Measurements from ENCODE around the gene VAMP2. TPM values are rescaled to one million over a fixed set of nuclear protein-coding genes. Genes with fewer than 3 reads are reported as not detected.

The VAMP2 gene
- total and polyA plus RNA-seq, 10 of the 15 experiments (the other 5 are each of a cell fraction or from before 2014, with no cell fraction given) = 3.0 to 35.2 (median 25.0) TPM

DNA sequence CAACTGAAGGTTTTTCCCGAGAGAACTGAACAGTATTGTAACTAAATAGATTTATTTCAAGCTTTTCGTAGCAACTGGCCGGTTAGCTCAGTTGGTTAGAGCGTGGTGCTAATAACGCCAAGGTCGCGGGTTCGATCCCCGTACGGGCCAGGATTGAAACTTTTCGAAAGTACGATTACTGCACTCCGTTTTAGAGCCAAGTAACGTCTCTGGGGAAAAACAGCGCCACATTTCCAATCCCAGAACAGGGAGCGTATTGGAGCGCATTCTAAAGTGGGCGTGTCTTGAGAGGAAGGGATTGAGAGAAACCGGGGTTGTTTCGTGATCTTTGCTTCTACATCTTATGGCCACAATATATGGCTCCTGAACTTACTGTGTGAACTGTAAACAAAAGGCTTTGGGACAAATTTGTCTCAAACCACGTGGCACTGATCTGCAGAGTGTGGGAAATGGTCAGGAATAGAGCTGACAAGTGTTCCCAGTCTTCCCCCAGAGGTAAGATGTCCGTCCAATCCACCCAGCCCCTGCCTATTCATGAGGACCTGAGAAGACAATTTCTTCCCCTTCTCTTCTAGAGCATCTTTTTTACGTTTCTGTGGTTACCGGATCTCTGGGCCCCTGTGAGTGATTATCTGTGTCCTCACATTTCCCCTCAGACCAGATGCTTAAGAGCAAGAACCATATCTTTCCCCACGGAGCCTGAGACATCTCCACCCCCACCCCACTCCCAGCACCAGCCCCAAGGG lies 24.9 kb upstream of the VAMP2 start (continued):
- TF ChIP-seq, protein P1, sequence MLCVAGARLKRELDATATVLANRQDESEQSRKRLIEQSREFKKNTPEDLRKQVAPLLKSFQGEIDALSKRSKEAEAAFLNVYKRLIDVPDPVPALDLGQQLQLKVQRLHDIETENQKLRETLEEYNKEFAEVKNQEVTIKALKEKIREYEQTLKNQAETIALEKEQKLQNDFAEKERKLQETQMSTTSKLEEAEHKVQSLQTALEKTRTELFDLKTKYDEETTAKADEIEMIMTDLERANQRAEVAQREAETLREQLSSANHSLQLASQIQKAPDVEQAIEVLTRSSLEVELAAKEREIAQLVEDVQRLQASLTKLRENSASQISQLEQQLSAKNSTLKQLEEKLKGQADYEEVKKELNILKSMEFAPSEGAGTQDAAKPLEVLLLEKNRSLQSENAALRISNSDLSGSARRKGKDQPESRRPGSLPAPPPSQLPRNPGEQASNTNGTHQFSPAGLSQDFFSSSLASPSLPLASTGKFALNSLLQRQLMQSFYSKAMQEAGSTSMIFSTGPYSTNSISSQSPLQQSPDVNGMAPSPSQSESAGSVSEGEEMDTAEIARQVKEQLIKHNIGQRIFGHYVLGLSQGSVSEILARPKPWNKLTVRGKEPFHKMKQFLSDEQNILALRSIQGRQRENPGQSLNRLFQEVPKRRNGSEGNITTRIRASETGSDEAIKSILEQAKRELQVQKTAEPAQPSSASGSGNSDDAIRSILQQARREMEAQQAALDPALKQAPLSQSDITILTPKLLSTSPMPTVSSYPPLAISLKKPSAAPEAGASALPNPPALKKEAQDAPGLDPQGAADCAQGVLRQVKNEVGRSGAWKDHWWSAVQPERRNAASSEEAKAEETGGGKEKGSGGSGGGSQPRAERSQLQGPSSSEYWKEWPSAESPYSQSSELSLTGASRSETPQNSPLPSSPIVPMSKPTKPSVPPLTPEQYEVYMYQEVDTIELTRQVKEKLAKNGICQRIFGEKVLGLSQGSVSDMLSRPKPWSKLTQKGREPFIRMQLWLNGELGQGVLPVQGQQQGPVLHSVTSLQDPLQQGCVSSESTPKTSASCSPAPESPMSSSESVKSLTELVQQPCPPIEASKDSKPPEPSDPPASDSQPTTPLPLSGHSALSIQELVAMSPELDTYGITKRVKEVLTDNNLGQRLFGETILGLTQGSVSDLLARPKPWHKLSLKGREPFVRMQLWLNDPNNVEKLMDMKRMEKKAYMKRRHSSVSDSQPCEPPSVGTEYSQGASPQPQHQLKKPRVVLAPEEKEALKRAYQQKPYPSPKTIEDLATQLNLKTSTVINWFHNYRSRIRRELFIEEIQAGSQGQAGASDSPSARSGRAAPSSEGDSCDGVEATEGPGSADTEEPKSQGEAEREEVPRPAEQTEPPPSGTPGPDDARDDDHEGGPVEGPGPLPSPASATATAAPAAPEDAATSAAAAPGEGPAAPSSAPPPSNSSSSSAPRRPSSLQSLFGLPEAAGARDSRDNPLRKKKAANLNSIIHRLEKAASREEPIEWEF (IDR thresholded peaks at IDR 0.05; ENCODE audit: insufficient replicate concordance, low read depth, low read length) = no peak
- TF ChIP-seq, protein P2, sequence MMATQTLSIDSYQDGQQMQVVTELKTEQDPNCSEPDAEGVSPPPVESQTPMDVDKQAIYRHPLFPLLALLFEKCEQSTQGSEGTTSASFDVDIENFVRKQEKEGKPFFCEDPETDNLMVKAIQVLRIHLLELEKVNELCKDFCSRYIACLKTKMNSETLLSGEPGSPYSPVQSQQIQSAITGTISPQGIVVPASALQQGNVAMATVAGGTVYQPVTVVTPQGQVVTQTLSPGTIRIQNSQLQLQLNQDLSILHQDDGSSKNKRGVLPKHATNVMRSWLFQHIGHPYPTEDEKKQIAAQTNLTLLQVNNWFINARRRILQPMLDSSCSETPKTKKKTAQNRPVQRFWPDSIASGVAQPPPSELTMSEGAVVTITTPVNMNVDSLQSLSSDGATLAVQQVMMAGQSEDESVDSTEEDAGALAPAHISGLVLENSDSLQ (IDR thresholded peaks at IDR 0.05) = no peak
- TF ChIP-seq, protein P3, sequence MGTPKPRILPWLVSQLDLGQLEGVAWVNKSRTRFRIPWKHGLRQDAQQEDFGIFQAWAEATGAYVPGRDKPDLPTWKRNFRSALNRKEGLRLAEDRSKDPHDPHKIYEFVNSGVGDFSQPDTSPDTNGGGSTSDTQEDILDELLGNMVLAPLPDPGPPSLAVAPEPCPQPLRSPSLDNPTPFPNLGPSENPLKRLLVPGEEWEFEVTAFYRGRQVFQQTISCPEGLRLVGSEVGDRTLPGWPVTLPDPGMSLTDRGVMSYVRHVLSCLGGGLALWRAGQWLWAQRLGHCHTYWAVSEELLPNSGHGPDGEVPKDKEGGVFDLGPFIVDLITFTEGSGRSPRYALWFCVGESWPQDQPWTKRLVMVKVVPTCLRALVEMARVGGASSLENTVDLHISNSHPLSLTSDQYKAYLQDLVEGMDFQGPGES (IDR thresholded peaks at IDR 0.05) = no peak
- TF ChIP-seq ZBED1 (IDR thresholded peaks at IDR 0.05; ENCODE audit: borderline replicate concordance) (peak; percentile 75), POLR2AphosphoS2 (IDR thresholded peaks at IDR 0.05; ENCODE audit: low read depth, low read length) (no peak), IRF4 (IDR thresholded peaks at IDR 0.05; ENCODE audit: low read depth, low read length) (no peak), HDAC6 (IDR thresholded peaks at IDR 0.05; ENCODE audit: unreplicated experiment) (no peak), RAD21 (IDR thresholded peaks at IDR 0.05; ENCODE audit: insufficient read depth, low read depth, low read length) (no peak), BHLHE40 (IDR thresholded peaks at IDR 0.05; ENCODE audit: borderline replicate concordance in 1 of 2, low read depth in 2 of 2, low read length in 1 of 2) (0 out of 4 replicates have a peak, but pooled peaks of 1 of the 2 experiments have one; percentile 13), NR2F1 (conservative IDR thresholded peaks at IDR 0.05) (peak; percentile 28; the same call in 1 of the 2 replicates), RAD51 (IDR thresholded peaks at IDR 0.05) (0 out of 2 replicates have a peak, but pooled peaks have one; percentile 7), ATF7 (IDR thresholded peaks at IDR 0.05; ENCODE audit: low read depth) (peak; percentile 6; the same call in 1 of the 2 replicates), ESRRA (IDR thresholded peaks at IDR 0.05; ENCODE audit: low read length) (no peak; the same call in 1 of the 2 replicates), SUPT20H (IDR thresholded peaks at IDR 0.05; ENCODE audit: borderline replicate concordance, control insufficient read depth, low read depth, low read length) (no peak)
- TF ChIP-seq, protein P4, sequence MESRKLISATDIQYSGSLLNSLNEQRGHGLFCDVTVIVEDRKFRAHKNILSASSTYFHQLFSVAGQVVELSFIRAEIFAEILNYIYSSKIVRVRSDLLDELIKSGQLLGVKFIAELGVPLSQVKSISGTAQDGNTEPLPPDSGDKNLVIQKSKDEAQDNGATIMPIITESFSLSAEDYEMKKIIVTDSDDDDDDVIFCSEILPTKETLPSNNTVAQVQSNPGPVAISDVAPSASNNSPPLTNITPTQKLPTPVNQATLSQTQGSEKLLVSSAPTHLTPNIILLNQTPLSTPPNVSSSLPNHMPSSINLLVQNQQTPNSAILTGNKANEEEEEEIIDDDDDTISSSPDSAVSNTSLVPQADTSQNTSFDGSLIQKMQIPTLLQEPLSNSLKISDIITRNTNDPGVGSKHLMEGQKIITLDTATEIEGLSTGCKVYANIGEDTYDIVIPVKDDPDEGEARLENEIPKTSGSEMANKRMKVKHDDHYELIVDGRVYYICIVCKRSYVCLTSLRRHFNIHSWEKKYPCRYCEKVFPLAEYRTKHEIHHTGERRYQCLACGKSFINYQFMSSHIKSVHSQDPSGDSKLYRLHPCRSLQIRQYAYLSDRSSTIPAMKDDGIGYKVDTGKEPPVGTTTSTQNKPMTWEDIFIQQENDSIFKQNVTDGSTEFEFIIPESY (IDR thresholded peaks at IDR 0.05) = no peak
- TF ChIP-seq, protein P5, sequence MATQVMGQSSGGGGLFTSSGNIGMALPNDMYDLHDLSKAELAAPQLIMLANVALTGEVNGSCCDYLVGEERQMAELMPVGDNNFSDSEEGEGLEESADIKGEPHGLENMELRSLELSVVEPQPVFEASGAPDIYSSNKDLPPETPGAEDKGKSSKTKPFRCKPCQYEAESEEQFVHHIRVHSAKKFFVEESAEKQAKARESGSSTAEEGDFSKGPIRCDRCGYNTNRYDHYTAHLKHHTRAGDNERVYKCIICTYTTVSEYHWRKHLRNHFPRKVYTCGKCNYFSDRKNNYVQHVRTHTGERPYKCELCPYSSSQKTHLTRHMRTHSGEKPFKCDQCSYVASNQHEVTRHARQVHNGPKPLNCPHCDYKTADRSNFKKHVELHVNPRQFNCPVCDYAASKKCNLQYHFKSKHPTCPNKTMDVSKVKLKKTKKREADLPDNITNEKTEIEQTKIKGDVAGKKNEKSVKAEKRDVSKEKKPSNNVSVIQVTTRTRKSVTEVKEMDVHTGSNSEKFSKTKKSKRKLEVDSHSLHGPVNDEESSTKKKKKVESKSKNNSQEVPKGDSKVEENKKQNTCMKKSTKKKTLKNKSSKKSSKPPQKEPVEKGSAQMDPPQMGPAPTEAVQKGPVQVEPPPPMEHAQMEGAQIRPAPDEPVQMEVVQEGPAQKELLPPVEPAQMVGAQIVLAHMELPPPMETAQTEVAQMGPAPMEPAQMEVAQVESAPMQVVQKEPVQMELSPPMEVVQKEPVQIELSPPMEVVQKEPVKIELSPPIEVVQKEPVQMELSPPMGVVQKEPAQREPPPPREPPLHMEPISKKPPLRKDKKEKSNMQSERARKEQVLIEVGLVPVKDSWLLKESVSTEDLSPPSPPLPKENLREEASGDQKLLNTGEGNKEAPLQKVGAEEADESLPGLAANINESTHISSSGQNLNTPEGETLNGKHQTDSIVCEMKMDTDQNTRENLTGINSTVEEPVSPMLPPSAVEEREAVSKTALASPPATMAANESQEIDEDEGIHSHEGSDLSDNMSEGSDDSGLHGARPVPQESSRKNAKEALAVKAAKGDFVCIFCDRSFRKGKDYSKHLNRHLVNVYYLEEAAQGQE (IDR thresholded peaks at IDR 0.05; ENCODE audit: low read depth, low read length) = no peak

Measured in GM12878 (cell line).